Coronary artery (tissue), 2 donors: ENCODE data around the gene KIAA1755.

Source experiments
- DNase-seq: peaks from one replicate; pipeline ENCODE4 v3.0.0-alpha.2; 2017; ENCODE audit warnings: low spot score
- H3K27ac ChIP-seq, 2 donors: fragments of 200-600 bp; sonication (generic); one replicate each; pipeline ENCODE4 v1.5.1; 2016 to 2019
- H3K4me3 ChIP-seq: fragments of 200-600 bp; sonication (generic); 2 replicates; pipeline ENCODE4 v1.5.1; 2016; ENCODE audit warnings: mild to moderate bottlenecking, moderate library complexity
- CTCF ChIP-seq: fragments of 200-600 bp; sonication (generic); IDR thresholded peaks from one replicate; pipeline ENCODE4 v1.5.1; 2019; ENCODE audit warnings: antibody characterized with exemption

Gene KIAA1755

GRCh38 chr20:38239441-38239840 is 21.1 kb downstream of the KIAA1755 start:
- TF ChIP-seq CTCF: no peak
- Histone ChIP-seq H3K4me3 (no peak overlapping the region), H3K27ac (no peak overlapping the region)
- no peak for DNase-seq

- TF ChIP-seq CTCF: no peak
- Histone ChIP-seq H3K27ac (no peak overlapping the region), H3K4me3 (no peak overlapping the region)
- DNase-seq: no peak
These were observed 21.7 kb downstream of the KIAA1755 start for GRCh38 chr20:38238829-38239228.

GRCh38 chr20:38237381-38237780 is 23.2 kb downstream of the KIAA1755 start:
- no peak overlapping the region for H3K27ac ChIP-seq
- no peak for DNase-seq
- no peak for TF ChIP-seq CTCF

GRCh38 chr20:38231531-38232121 is 28.9 kb downstream of the KIAA1755 start:
- no peak overlapping the region for H3K27ac ChIP-seq
- DNase-seq: no peak

More at GRCh38 chr20:38237381-38237780, 23.2 kb downstream of the KIAA1755 start:
- no peak overlapping the region for H3K4me3 ChIP-seq

GRCh38 chr20:38230957-38231526 is 29.5 kb downstream of the KIAA1755 start:
- TF ChIP-seq CTCF: no peak
- no peak for DNase-seq
- Histone ChIP-seq H3K27ac (no peak overlapping the region), H3K4me3 (no peak overlapping the region)

More at GRCh38 chr20:38231531-38232121, 28.9 kb downstream of the KIAA1755 start:
- no peak overlapping the region for H3K4me3 ChIP-seq
- TF ChIP-seq CTCF: no peak

GRCh38 chr20:38230253-38230551 is 30.3 kb downstream of the KIAA1755 start:
- DNase-seq: no peak
- H3K27ac ChIP-seq: no peak overlapping the region
- TF ChIP-seq CTCF: no peak

More at GRCh38 chr20:38230253-38230551, 30.3 kb downstream of the KIAA1755 start:
- no peak overlapping the region for H3K4me3 ChIP-seq
